Gastroesophageal sphincter (tissue), 4 donors: ENCODE results near the gene DNAH7. TPM values are rescaled to one million over a fixed set of nuclear protein-coding genes. Genes with fewer than 3 reads are reported as not detected.

Experiments
- ATAC-seq: fragments of 150-250 bp; one replicate; pipeline ENCODE4 v1.9.1; 2016; ENCODE audit warnings: mild to moderate bottlenecking, moderate library complexity
- H3K27ac ChIP-seq, 4 donors: fragments of 200-600 bp; sonication (generic) in 3 of 4; 1 replicate in 3 of 4; 2 replicates in 1 of 4; pipeline ENCODE4 v1.5.1; 2016 to 2019
- H3K27me3 ChIP-seq: fragments of 200-600 bp; sonication (generic); one replicate; pipeline ENCODE4 v1.5.1; 2019
- H3K36me3 ChIP-seq, 2 donors: fragments of 200-600 bp; sonication (generic); one replicate each; pipeline ENCODE4 v1.5.1; 2019; ENCODE audit warnings: control low read depth in 1 of 2
- H3K4me1 ChIP-seq, 3 donors: fragments of 200-600 bp; sonication (generic); 1 replicate in 2 of 3; 2 replicates in 1 of 3; pipeline ENCODE4 v1.5.1; 2016 to 2019; ENCODE audit warnings: control low read depth in 2 of 3
- H3K4me3 ChIP-seq, 2 donors: fragments of 200-600 bp; sonication (generic); one replicate each; pipeline ENCODE4 v1.5.1; 2019; ENCODE audit warnings: mild to moderate bottlenecking in 1 of 2, moderate library complexity in 1 of 2
- H3K9me3 ChIP-seq, 3 donors: fragments of 200-600 bp; sonication (generic); one replicate each; pipeline ENCODE4 v1.5.1; 2017 to 2019; ENCODE audit warnings: control low read depth in 2 of 3
- CTCF ChIP-seq, 4 experiments: fragments of 200-600 bp in 2 of 4; fragments of 450-650 bp in 2 of 4; sonication (generic) in 1 of 4; IDR thresholded peaks; one replicate each; pipeline ENCODE4 v1.5.1; 2017 to 2019; ENCODE audit warnings: antibody characterized with exemption in 4 of 4, mild to moderate bottlenecking in 2 of 4, moderate library complexity in 2 of 4
- EP300 ChIP-seq: sonication (generic); formaldehyde crosslinking; IDR thresholded peaks from one replicate; pipeline ENCODE4 v1.6.1; 2017; ENCODE audit warnings: antibody characterized with exemption, mild to moderate bottlenecking
- POLR2A ChIP-seq, 2 donors: fragments of 450-650 bp; IDR thresholded peaks; one replicate each; pipeline ENCODE4 v1.6.1; 2017; ENCODE audit warnings: antibody characterized with exemption in 2 of 2, mild to moderate bottlenecking in 2 of 2, moderate library complexity in 1 of 2
- POLR2AphosphoS5 ChIP-seq: sonication (generic); formaldehyde crosslinking; IDR thresholded peaks from one replicate; pipeline ENCODE4 v1.6.1; 2017; ENCODE audit warnings: antibody characterized with exemption
- WGBS, 2 donors: methylation state at CpG; one replicate each; pipeline ENCODE4 v1.1.5; 2018; ENCODE audit warnings: low coverage in 1 of 2; 5-methylcytosine and 5-hydroxymethylcytosine counted together
- total RNA-seq, 4 donors: library from RNA; depleted of rRNA; stranded (reverse); fragments of >200 nt; gene quantifications; one replicate each; pipeline ENCODE4 v1.1.0, GENCODE V29; 2016

Gene DNAH7
- total RNA-seq, 4 donors from 2014 or later = 0.40 to 1.3 (median 0.65) TPM

- ATAC-seq = no peak
- no peak overlapping the region for H3K27ac ChIP-seq
- H3K4me1 ChIP-seq = no peaks in the 10 kb centered on the region
- no peaks in the 10 kb centered on the region for H3K9me3 ChIP-seq
- H3K36me3 ChIP-seq = no peaks in the 10 kb centered on the region
- no peak for TF ChIP-seq EP300
- TF ChIP-seq POLR2A (IDR thresholded peaks at IDR 0.05) = no peak
- TF ChIP-seq POLR2AphosphoS5 = no peak
- no peak for TF ChIP-seq CTCF (IDR thresholded peaks at IDR 0.05)
- H3K27me3 ChIP-seq = no peaks in the 10 kb centered on the region
- H3K4me3 ChIP-seq = no peak overlapping the region
These were observed 158.7 kb downstream of the DNAH7 start for GRCh38 chr2:195909926-195910325.

GRCh38 chr2:195907474-195907873 is 161.2 kb downstream of the DNAH7 start:
- H3K4me3 ChIP-seq = no peak overlapping the region
- no peak for TF ChIP-seq EP300
- TF ChIP-seq POLR2AphosphoS5 = no peak
- TF ChIP-seq CTCF (IDR thresholded peaks at IDR 0.05) = no peak
- TF ChIP-seq POLR2A (IDR thresholded peaks at IDR 0.05) = no peak
- no peaks in the 10 kb centered on the region for H3K36me3 ChIP-seq
- 94 to 100% methylated on average over 4 of the region's 5 CpGs for WGBS, 2 donors
- no peak for ATAC-seq
- no peaks in the 10 kb centered on the region for H3K4me1 ChIP-seq
- H3K27ac ChIP-seq = no peak overlapping the region
- H3K27me3 ChIP-seq = no peaks in the 10 kb centered on the region
- no peaks in the 10 kb centered on the region for H3K9me3 ChIP-seq

GRCh38 chr2:195903956-195904355 is 164.7 kb downstream of the DNAH7 start:
- H3K36me3 ChIP-seq = no peaks in the 10 kb centered on the region
- H3K27ac ChIP-seq = no peak overlapping the region
- no peaks in the 10 kb centered on the region for H3K9me3 ChIP-seq
- no peak for ATAC-seq
- 80 to 100% methylated on average over 2 of the region's 2 CpGs for WGBS, 2 donors
- TF ChIP-seq CTCF (IDR thresholded peaks at IDR 0.05) (no peak), POLR2A (IDR thresholded peaks at IDR 0.05) (no peak), EP300 (no peak), POLR2AphosphoS5 (no peak)
- H3K27me3 ChIP-seq = no peaks in the 10 kb centered on the region
- peaks cover 0 to 2% (median 0%) of the 10 kb centered on the region in 3 donors for H3K4me1 ChIP-seq
- no peak overlapping the region for H3K4me3 ChIP-seq

GRCh38 chr2:195902857-195903256 is 165.8 kb downstream of the DNAH7 start:
- no peak for ATAC-seq
- Histone ChIP-seq H3K36me3 (no peaks in the 10 kb centered on the region), H3K4me1 (peaks cover 0 to 8% (median 0%) of the 10 kb centered on the region in 3 donors), H3K27ac (no peak overlapping the region), H3K9me3 (no peaks in the 10 kb centered on the region), H3K4me3 (no peak overlapping the region), H3K27me3 (no peaks in the 10 kb centered on the region)
- TF ChIP-seq POLR2A (IDR thresholded peaks at IDR 0.05) = no peak
- no peak for TF ChIP-seq EP300
- no peak for TF ChIP-seq CTCF (IDR thresholded peaks at IDR 0.05)
- no peak for TF ChIP-seq POLR2AphosphoS5
- 83 to 88% methylated on average over 1 of the region's 1 CpG for WGBS, 2 donors

- no peaks in the 10 kb centered on the region for H3K27me3 ChIP-seq
- no peaks in the 10 kb centered on the region for H3K9me3 ChIP-seq
- no peak for TF ChIP-seq POLR2AphosphoS5
- no peak for TF ChIP-seq POLR2A (IDR thresholded peaks at IDR 0.05)
- TF ChIP-seq CTCF (IDR thresholded peaks at IDR 0.05) = no peak
- TF ChIP-seq EP300 = no peak
- H3K4me1 ChIP-seq = peaks cover 0 to 8% (median 0%) of the 10 kb centered on the region in 3 donors
- no peak overlapping the region for H3K27ac ChIP-seq
- H3K36me3 ChIP-seq = no peaks in the 10 kb centered on the region
- no peak for ATAC-seq
- H3K4me3 ChIP-seq = no peak overlapping the region
These were observed 169.4 kb downstream of the DNAH7 start for GRCh38 chr2:195899226-195899625.
